ENCODE results near the gene CRLF3. TPM values are rescaled to one million over a fixed set of nuclear protein-coding genes. Genes with fewer than 3 reads are reported as not detected.
"Not testable (repeated sequence)": the region's sequence is repeated elsewhere in the genome, so short reads cannot be mapped to it uniquely, and the experiment has no call there.

The CRLF3 gene
- total RNA-seq, 1 experiment from 2014 or later = 28.6 TPM

DNA sequence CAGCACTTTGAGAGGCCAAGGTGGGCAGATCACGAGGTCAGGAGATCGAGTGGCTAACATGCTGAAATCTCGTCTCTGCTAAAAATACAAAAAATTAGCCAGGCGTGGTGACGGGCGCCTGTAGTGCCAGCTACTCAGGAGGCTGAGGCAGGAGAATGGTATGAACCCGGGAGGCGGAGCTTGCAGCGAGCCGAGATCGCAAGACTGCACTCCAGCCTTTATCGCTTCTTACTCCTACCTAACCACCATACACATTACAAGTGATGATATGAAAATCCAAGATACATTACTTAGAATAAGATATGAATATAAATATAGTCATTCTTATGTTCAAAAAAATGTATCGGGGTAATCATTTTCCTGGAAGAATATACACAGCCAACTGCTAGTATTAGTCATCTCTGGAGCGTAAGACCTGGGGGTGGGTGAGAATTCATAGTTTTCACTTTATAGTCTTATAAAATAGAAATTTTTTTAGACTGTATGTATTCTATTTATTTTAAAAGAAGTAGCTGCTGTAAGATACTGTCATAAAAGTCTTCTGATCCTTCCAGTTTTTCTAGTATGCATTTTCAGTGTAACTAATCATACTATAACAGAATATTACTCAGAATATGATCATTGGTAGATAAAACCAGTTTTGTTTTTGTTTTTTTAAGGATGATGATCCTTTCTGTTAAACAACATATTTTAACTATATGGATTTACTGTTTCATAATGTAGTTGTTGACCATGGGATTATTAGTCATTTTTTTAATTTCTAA lies 56.7 kb downstream of the CRLF3 start:
- POLR2A ChIA-PET; H3K4me3 ChIP-seq (ENCODE audit: low read depth in 2 of 2, low read length in 2 of 2); in situ Hi-C loops (cut with HindIII; ENCODE audit: low pct_unique_long_range_greater_than_20kb, low sequenced_read_pairs); CTCF ChIA-PET; intact Hi-C loops (cut with micrococcal nuclease; ENCODE audit: unreplicated experiment); ATAC-seq; H3K27ac ChIP-seq (ENCODE audit: low read length); H3K4me1 ChIP-seq (ENCODE audit: control insufficient read depth, insufficient read depth, low read length); DNase-seq (ENCODE audit: low read depth, low spot score); H3K9me3 ChIP-seq (ENCODE audit: control insufficient read depth, insufficient read depth, low read depth, low read length); H3K27me3 ChIP-seq (ENCODE audit: control insufficient read depth, insufficient read depth, low read length); BruUV-seq (replicated peaks): not testable (repeated sequence)
- peaks cover 21% of the 10 kb centered on the region for H3K36me3 ChIP-seq (ENCODE audit: control insufficient read depth, insufficient read depth, low read length)

- DNase-seq (ENCODE audit: low read depth, low spot score) = no peak
These were observed 63.4 kb downstream of the CRLF3 start for GRCh38 chr17:30761060-30761459.

GRCh38 chr17:30753291-30753690 lies 71.2 kb downstream of the CRLF3 start:
- H3K27me3 ChIP-seq (ENCODE audit: control insufficient read depth, insufficient read depth, low read length); H3K27ac ChIP-seq (ENCODE audit: low read length); BruUV-seq (replicated peaks); H3K36me3 ChIP-seq (ENCODE audit: control insufficient read depth, insufficient read depth, low read length); in situ Hi-C loops (cut with HindIII; ENCODE audit: low pct_unique_long_range_greater_than_20kb, low sequenced_read_pairs); ATAC-seq; intact Hi-C loops (cut with micrococcal nuclease; ENCODE audit: unreplicated experiment); H3K9me3 ChIP-seq (ENCODE audit: control insufficient read depth, insufficient read depth, low read depth, low read length); DNase-seq (ENCODE audit: low read depth, low spot score); POLR2A ChIA-PET; CTCF ChIA-PET; H3K4me3 ChIP-seq (ENCODE audit: low read depth in 2 of 2, low read length in 2 of 2); H3K4me1 ChIP-seq (ENCODE audit: control insufficient read depth, insufficient read depth, low read length): not testable (repeated sequence)

More at GRCh38 chr17:30761060-30761459, 63.4 kb downstream of the CRLF3 start:
- H3K36me3 ChIP-seq (ENCODE audit: control insufficient read depth, insufficient read depth, low read length) = 0 out of 2 replicates have a peak, but pooled peaks cover 3% of the 10 kb centered on the region
- no peak overlapping the region for H3K4me3 ChIP-seq (ENCODE audit: low read depth in 2 of 2, low read length in 2 of 2)
- H3K27ac ChIP-seq (ENCODE audit: low read length) = no peak overlapping the region
- CTCF ChIA-PET = no interaction called here
- intact Hi-C loops (cut with micrococcal nuclease; ENCODE audit: unreplicated experiment) (no loop called here), in situ Hi-C loops (cut with HindIII; ENCODE audit: low pct_unique_long_range_greater_than_20kb, low sequenced_read_pairs) (no loop called here)
- TF ChIP-seq, protein P1, sequence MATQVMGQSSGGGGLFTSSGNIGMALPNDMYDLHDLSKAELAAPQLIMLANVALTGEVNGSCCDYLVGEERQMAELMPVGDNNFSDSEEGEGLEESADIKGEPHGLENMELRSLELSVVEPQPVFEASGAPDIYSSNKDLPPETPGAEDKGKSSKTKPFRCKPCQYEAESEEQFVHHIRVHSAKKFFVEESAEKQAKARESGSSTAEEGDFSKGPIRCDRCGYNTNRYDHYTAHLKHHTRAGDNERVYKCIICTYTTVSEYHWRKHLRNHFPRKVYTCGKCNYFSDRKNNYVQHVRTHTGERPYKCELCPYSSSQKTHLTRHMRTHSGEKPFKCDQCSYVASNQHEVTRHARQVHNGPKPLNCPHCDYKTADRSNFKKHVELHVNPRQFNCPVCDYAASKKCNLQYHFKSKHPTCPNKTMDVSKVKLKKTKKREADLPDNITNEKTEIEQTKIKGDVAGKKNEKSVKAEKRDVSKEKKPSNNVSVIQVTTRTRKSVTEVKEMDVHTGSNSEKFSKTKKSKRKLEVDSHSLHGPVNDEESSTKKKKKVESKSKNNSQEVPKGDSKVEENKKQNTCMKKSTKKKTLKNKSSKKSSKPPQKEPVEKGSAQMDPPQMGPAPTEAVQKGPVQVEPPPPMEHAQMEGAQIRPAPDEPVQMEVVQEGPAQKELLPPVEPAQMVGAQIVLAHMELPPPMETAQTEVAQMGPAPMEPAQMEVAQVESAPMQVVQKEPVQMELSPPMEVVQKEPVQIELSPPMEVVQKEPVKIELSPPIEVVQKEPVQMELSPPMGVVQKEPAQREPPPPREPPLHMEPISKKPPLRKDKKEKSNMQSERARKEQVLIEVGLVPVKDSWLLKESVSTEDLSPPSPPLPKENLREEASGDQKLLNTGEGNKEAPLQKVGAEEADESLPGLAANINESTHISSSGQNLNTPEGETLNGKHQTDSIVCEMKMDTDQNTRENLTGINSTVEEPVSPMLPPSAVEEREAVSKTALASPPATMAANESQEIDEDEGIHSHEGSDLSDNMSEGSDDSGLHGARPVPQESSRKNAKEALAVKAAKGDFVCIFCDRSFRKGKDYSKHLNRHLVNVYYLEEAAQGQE (IDR thresholded peaks at IDR 0.05; ENCODE audit: insufficient read depth in 1 of 2, low read depth in 2 of 2, low read length in 1 of 2) = no peak
- TF ChIP-seq SIN3A (IDR thresholded peaks at IDR 0.05; ENCODE audit: borderline replicate concordance, insufficient read depth, low read depth, low read length) (no peak), TCF7L2 (IDR thresholded peaks at IDR 0.05; ENCODE audit: low read depth, low read length) (no peak), CTCF (IDR thresholded peaks at IDR 0.05) (no peak), POLR2AphosphoS5 (IDR thresholded peaks at IDR 0.05; ENCODE audit: low read depth, low read length) (no peak)
- POLR2A ChIA-PET = no interaction called here
- H3K4me1 ChIP-seq (ENCODE audit: control insufficient read depth, insufficient read depth, low read length) = no peaks in the 10 kb centered on the region
- ATAC-seq = peak; percentile 33; the same call in 1 of the 2 replicates
- H3K27me3 ChIP-seq (ENCODE audit: control insufficient read depth, insufficient read depth, low read length) = no peaks in the 10 kb centered on the region
- BruUV-seq (replicated peaks) = no TSS peak
- no peaks in the 10 kb centered on the region for H3K9me3 ChIP-seq (ENCODE audit: control insufficient read depth, insufficient read depth, low read depth, low read length)

DNA sequence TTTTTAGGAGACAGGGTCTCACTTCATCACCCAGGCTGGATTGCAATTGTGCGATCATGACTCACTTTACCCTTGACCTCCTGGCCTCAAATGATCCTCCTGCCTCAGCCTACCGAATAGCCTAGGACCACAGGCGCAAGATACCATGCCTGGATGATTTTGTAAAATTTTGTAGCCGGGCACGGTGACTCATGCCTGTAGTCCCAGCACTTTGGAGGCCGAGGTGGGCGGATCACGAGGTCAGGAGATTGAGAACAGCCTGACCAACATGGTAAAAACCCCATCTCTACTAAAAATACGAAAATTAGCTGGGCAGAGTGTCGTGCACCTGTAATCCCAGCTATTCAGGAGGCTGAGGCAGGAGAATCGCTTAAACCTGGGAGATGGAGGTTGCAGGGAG lies 73.5 kb downstream of the CRLF3 start:
- H3K4me1 ChIP-seq (ENCODE audit: control insufficient read depth, insufficient read depth, low read length); BruUV-seq (replicated peaks); H3K27me3 ChIP-seq (ENCODE audit: control insufficient read depth, insufficient read depth, low read length); DNase-seq (ENCODE audit: low read depth, low spot score); H3K9me3 ChIP-seq (ENCODE audit: control insufficient read depth, insufficient read depth, low read depth, low read length); ATAC-seq; H3K27ac ChIP-seq (ENCODE audit: low read length); intact Hi-C loops (cut with micrococcal nuclease; ENCODE audit: unreplicated experiment); POLR2A ChIA-PET; in situ Hi-C loops (cut with HindIII; ENCODE audit: low pct_unique_long_range_greater_than_20kb, low sequenced_read_pairs); CTCF ChIA-PET; H3K4me3 ChIP-seq (ENCODE audit: low read depth in 2 of 2, low read length in 2 of 2); H3K36me3 ChIP-seq (ENCODE audit: control insufficient read depth, insufficient read depth, low read length): not testable (repeated sequence)

- H3K27me3 ChIP-seq (ENCODE audit: control insufficient read depth, insufficient read depth, low read length); H3K4me1 ChIP-seq (ENCODE audit: control insufficient read depth, insufficient read depth, low read length); in situ Hi-C loops (cut with HindIII; ENCODE audit: low pct_unique_long_range_greater_than_20kb, low sequenced_read_pairs); H3K9me3 ChIP-seq (ENCODE audit: control insufficient read depth, insufficient read depth, low read depth, low read length); ATAC-seq; DNase-seq (ENCODE audit: low read depth, low spot score); H3K27ac ChIP-seq (ENCODE audit: low read length); H3K4me3 ChIP-seq (ENCODE audit: low read depth in 2 of 2, low read length in 2 of 2); POLR2A ChIA-PET; BruUV-seq (replicated peaks): not testable (repeated sequence)
- CTCF ChIA-PET = interaction anchor here (0.6 kb wide), 1 partner anchor 77 kb away, joined by 3 read pairs; the partner anchor contains the start of gene CRLF3
- intact Hi-C loops (cut with micrococcal nuclease; ENCODE audit: unreplicated experiment) = loop anchor here (10.0 kb wide), 1 partner anchor 57 kb away; no protein-coding TSS in a partner anchor
- H3K36me3 ChIP-seq (ENCODE audit: control insufficient read depth, insufficient read depth, low read length) = peaks cover 12% of the 10 kb centered on the region; the same call in 1 of the 2 replicates
These were observed 76.9 kb downstream of the CRLF3 start for GRCh38 chr17:30747621-30748020.

Measured in Panc1 (cell line).